ENCODE data around the gene OTOA.
"Not testable (repeated sequence)": the region's sequence is repeated elsewhere in the genome, so short reads cannot be mapped to it uniquely, and the experiment has no call there.

OTOA gene

DNA sequence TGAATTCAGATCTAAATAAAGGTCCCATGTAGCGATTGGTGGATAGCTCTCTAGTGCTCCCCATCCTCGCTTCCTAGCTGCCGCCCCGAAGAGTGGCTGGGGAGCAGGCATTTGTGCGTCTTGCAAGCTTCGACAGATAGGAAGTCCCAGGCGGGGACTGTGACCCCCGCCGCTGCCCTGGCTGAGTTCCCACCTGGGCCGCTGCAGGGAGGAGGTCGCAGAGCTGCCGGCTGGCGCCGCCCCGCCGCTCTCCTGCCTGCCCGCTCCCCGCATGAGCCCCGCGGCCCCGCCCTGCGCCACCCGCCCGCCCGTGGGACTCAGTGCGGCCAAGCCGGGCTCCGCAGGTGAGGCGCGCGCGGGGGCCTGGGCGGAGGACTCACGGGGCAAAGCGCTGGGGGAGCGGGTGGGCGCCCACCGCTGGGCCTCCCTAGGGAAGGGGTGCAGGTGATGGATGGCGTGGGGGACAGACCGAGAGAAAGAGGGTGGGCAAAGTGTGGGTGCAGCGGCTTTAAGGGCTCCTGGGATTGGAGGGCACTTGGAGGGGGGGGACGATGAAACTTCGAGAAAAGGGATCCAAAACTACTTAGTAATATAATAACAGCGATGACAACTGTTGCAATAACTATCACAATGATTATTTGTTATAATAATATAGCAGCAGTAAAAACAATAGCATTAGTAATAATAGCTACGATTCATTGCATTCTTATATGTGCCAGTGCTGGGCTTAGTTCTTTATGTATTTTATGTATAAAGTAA lies at the start of gene OTOA:
OTOA (plus strand) TSS at position 80 of the 759 bp plus-strand sequence. CDS start 14,547 bp downstream, outside the sequence.
- DNase-seq (ENCODE audit: low spot score): no peak

DNA sequence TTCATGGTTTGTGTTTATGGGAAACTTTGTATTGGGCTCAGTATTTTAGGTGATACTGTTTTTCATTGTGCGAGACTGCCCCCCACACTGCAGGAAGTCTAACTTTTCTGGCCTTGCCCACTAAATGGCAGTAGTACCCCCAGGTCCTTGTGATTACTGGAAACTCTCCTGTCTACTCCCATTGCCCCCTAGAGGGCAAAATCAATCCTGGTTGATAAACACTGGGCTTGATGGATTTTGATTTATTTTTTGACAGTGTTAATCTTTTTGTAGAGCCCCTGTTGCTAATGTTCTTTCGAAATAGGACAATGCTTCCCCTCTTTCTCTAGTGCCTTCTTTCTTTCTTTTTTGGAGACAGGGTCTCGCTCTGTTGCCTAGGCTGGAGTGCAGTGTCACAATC lies 48.9 kb upstream of the OTOA start:
- no peak for DNase-seq (ENCODE audit: low spot score)

- no peak for DNase-seq (ENCODE audit: low spot score)
Measured at GRCh38 chr16:21617607-21618006, 46.2 kb upstream of the OTOA start.

GRCh38 chr16:21618281-21618680 lies 45.5 kb upstream of the OTOA start:
- no peak for DNase-seq (ENCODE audit: low spot score)

DNA sequence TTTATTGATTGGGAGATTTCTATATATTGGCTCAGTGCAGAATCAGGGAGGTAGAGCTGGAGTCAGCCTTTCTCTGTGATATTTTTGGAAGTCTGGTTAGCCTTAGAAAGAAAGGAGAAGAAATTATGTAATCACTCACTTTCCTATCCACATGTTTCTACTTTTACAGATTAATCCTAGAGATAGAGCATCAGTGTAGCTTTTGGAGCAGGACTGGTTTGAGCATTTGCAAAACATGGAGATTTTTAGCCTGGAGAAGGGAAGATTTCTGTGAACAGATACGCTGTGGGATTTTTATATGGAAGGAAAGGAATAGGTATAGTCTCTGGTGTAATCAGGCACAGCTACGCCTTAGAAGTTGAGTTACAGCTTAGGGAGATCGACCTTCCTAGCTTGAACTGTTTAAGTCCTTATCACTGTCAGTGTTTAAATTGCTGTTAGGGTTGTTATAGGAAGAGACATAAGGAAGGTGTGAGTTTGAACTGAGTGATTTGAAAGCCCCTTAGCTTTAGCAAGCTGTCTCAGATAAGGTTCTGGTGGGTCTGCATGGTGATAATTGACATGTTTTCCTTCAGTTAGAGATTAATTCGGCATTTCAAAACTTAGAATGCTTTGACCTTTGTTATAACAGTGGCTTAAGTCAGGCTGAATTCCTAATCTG lies 43.9 kb upstream of the OTOA start:
- DNase-seq (ENCODE audit: low spot score): no peak

DNA sequence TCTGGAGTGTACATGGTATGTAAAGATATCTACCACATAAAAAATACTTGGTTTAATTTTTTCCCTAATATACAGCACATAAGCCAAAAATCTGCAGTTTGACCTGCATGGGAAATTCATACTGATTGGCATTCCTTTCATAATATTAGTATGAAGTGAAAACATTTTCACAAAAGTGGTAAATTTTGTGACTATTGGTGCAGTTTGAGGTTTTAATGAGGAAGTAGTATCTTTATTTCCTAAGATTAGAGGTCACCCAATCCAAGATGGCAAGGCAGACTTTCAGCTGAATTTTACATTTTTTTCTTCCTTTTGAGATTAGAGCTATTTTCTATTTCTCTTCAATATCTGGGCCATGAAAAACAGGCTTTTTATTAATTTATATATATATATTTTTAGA lies 43.2 kb upstream of the OTOA start:
- no peak for DNase-seq (ENCODE audit: low spot score)

DNA sequence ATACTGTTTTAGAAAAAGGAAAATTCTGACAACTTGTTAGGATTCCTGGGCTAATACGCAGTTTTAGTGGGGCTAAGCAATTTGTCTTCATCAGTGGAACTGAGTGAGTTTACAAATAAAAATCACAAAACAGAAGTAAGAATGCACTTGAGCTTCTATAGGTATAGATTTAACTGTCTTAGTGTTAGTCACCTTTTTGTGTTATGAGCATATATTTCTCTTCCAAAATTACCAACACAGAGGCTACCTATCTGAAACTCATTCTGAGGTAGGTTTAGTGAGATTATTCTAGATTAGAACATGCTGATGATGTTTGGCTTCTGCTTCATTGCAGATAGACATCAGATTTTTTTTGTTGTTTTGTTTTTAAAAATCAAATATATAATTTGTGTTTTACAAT lies 41.2 kb upstream of the OTOA start:
- no peak for DNase-seq (ENCODE audit: low spot score)

DNA sequence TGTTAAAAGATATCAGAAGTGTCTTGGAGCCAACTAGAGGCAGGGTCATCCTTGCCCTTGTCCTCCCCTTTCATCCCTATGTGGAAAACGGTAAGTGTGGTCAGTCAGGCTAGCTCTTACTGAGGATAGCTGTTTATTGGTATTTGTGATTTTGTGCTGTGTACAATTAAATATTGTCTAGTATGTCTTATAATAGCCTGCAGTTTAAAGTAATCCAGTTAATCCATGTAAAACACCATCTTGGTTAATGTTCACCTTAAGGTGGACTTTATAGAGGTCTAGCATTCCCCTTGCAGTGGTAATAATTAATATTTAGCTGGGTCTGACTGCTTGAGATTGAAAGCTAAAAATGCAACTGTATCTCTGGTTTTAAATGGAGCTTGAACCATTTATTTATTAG lies 38.7 kb upstream of the OTOA start:
- no peak for DNase-seq (ENCODE audit: low spot score)

DNA sequence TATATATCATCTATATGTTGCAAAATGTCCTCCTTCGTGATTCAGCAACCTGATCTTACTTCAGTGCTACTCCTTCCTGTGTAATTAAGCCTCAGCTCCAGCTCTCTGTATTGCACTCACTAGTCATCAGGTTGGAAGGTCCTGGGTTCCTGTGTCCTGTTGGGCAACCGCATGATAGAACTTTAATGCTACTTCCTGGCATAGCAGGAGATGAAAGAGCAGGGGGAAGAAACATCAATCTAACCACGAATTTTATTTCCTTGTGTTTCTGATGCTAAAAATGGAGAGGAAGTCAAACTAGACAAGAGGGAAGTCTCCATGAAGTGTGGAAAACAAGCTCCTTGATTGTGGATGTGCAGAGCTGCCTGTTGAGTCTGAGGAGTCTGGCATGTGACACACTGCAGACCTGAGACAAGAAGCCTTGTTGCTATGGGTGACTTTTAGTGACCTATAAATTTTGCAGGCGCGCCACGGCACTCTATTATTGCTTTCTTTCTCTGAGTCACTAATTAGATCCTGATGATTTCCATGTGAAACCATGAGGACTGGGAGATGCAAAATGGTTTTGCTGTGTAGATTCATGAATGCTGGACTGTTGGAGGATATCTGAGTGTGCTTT lies 37.0 kb upstream of the OTOA start:
- no peak for DNase-seq (ENCODE audit: low spot score)

DNA sequence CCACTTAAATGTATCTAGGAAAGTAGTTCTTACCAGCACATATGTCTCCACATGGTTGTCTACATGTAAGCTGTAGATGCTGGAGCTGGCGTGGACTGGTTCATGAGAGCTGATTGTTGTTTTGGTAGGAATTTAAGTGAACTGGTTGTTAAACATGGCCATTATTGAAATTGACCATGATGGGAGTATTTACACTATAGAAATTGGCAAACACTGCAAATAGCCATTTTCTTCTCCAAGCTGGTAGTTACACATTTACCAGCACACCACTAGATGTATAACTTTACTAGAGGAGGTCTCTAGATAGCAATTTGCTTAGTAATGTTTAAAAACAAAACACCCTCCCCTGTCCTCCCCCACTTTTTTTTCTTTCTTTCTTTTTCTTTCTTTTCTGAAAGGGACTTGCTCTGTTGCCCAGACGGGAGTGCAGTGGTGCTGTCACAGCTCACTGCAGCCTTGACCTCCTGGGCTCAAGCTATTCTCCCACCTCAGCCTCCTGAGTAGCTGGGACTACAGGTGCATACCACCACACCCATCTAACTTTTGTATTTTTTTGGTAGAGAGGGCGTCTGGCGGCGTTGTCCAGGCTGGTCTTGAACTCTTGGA lies 35.5 kb upstream of the OTOA start:
- DNase-seq (ENCODE audit: low spot score): no peak

DNA sequence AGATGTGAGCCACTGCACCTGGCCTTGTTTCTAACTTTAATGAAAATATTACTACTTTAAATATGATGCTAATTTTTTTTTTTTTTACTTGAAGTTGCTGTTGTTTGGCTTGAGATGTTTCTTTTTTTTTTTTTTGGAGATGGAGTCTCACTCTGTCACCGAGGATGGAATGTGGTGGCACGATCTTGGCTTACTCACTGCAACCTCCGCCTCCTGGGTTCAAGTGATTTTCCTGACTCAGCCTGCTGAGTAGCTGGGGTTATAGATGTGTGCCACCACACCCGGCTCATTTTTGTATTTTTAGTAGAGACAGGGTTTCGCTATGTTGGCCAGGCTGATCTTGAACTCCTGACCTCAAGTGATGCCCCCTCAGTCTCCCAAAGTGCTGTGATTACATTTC lies 35.0 kb upstream of the OTOA start:
- no peak for DNase-seq (ENCODE audit: low spot score)

GRCh38 chr16:21629616-21630539 lies 33.9 kb upstream of the OTOA start:
- not testable (repeated sequence) for DNase-seq (ENCODE audit: low spot score)

DNA sequence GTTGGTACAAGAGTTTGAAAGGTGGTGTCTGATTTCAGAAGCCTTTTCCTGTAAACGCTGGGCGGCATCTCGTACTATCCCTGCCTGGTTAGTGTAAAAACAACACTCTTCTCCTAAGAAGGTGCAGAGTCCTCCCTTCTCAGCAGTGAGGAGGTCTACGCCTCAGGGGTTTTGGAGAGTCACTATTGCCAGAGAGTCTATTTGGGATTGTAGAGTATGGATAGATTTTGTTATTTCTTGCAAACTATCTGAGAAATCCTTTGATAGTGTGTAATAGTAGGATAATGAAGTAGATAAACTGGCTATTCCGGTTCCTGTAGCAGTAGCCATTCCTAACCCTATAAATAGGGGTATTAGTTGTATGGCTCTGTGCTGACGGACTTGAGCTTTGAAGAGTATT lies 32.9 kb upstream of the OTOA start:
- not testable (repeated sequence) for DNase-seq (ENCODE audit: low spot score)

DNA sequence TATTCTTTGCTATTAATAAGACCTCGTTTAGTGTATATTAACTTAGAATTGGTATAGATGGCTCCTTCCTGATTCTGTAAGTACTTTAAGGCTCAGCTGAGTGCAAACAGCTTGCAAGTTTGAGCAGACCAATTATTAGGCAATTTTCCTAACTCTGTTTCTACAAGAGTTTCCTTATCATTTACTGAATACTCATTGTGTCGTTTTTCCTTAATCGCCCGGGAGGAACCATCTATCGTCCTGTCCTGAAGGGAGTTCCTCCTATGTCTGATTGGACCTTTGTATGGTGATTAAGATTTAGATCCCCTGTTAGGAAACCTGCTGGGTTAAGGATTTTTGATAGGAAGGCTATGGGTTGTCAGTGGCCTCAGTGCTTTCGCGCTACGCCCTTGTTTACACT lies 32.4 kb upstream of the OTOA start:
- DNase-seq (ENCODE audit: low spot score): not testable (repeated sequence)

- DNase-seq (ENCODE audit: low spot score): not testable (repeated sequence)
Measured at GRCh38 chr16:21631951-21632575, 31.7 kb upstream of the OTOA start.

DNA sequence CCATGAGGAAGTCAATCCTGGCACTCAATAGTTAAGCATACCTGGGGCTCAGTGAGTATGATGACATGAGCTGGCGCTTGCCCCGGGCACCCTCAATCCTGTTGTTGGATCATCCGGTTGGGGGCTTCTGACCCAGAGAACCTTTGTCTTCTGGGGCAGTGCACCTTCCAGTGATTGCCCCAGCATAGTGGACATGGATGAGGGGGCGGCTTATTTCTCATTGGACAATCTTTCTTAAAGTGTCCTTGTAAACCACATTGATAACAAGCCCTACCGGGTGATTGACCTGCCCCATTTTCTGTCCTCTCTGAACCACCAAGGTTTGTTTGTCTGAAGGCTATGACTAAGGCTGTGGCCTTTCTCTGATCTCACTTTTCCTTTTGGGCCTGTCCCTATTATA lies 29.6 kb upstream of the OTOA start:
- DNase-seq (ENCODE audit: low spot score): no peak

DNA sequence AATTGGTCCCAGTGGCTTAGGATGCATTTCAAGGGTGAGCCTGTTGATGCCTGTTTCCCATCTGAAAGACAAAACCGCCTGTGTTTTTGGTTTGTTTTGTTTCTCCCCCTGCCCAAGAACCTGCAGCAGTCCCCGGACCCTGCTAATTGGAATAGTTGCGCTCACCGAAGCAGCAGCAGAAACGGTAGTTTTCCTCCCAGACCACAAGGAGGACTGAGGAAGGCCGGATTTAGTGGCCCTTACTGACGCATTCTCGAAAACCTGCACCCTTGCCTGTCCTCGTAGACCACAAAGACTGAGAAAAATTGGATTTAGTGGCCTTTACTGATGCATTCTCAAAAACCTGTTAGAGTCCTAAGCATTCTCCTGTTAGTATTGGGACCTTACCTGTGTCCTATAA lies 28.1 kb upstream of the OTOA start:
- not testable (repeated sequence) for DNase-seq (ENCODE audit: low spot score)

- no peak for DNase-seq (ENCODE audit: low spot score)
Measured at GRCh38 chr16:21637032-21637968, 26.5 kb upstream of the OTOA start.

DNA sequence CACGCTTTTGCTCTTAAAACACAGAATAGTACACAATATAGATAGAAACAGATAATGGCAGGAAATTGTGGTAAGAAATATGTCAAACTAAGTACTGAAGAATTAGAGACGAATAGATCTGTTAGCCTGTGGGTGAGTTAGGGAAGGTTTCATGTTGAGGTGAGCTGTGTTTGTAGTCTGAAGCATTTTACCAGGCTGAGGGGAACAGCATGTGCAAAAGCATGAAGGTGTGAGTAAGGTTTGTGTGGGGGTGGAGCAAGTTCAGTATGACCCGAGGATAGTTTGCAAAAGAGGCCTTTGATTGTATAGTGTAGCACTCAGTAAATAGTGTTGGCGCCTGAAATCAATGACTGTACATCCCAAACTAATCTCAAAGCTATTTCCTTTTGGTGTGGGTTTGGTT lies 25.2 kb upstream of the OTOA start:
- DNase-seq (ENCODE audit: low spot score): no peak

GRCh38 chr16:21639493-21639892 lies 24.3 kb upstream of the OTOA start:
- DNase-seq (ENCODE audit: low spot score): no peak
